CD4-positive, alpha-beta T cell (primary cell): ENCODE measurements around the gene GPR52. TPM values are rescaled to one million over a fixed set of nuclear protein-coding genes. Genes with fewer than 3 reads are reported as not detected.

ENCODE experiments used
- ATAC-seq: fragments of 200-7000 bp; cut with Tn5 transposase; one replicate; pipeline ENCODE4 v1.10.0; 2022; ENCODE audit warnings: mild to moderate bottlenecking; ENCODE audit not compliant: poor library complexity
- CTCF ChIA-PET: fragments of 350-600 bp; sonication (Branson Sonifier 250); formaldehyde crosslinking; loops from one replicate; lab custom pipeline; 2021; ENCODE audit warnings: antibody characterized with exemption, inconsistent platforms; lab: Charles Lee
- POLR2A ChIA-PET: fragments of 350-600 bp; sonication (Branson Sonifier 250); formaldehyde crosslinking; loops from one replicate; lab custom pipeline; 2021; ENCODE audit warnings: antibody characterized with exemption, inconsistent platforms; lab: Charles Lee
- DNase-seq, 14 experiments: peaks; one replicate each; pipeline ENCODE4 v3.0.0-alpha.2; 2013 to 2020; ENCODE audit warnings: mixed read lengths in 2 of 14
- H3K27ac ChIP-seq, 2 donors: one replicate each; pipeline versions ENCODE4 v1.5.1 to v1.7.0; 2013; ENCODE audit warnings: low read length in 2 of 2, low read depth in 1 of 2, mild to moderate bottlenecking in 1 of 2
- H3K27me3 ChIP-seq, 2 experiments: 1 replicate in 1 of 2; 2 replicates in 1 of 2; pipeline versions ENCODE4 v1.6.1 to v1.7.0; 2013; ENCODE audit warnings: low read length in 2 of 2, control low read depth in 1 of 2, mild to moderate bottlenecking in 1 of 2, moderate library complexity in 1 of 2; ENCODE audit not compliant: insufficient read depth in 2 of 2, control insufficient read depth in 1 of 2
- H3K36me3 ChIP-seq: one replicate; pipeline ENCODE4 v1.6.1; 2013; ENCODE audit warnings: low read length, control low read depth; ENCODE audit not compliant: insufficient read depth
- H3K4me1 ChIP-seq: one replicate; pipeline ENCODE4 v1.6.1; 2013; ENCODE audit warnings: low read length, control low read depth; ENCODE audit not compliant: insufficient read depth
- H3K4me3 ChIP-seq: one replicate; pipeline ENCODE4 v1.5.1; 2013; ENCODE audit warnings: mild to moderate bottlenecking, low read length, moderate library complexity
- H3K9me3 ChIP-seq, 2 experiments: 1 replicate in 1 of 2; 2 replicates in 1 of 2; pipeline versions ENCODE4 v1.6.1 to v1.7.0; 2013; ENCODE audit warnings: low read length in 2 of 2, mild to moderate bottlenecking in 2 of 2, control low read depth in 1 of 2, moderate library complexity in 1 of 2; ENCODE audit not compliant: control insufficient read depth in 1 of 2, insufficient read depth in 1 of 2
- H3K27ac Mint-ChIP-seq: one replicate; pipeline ENCODE4 v1.8.0; 2020; ENCODE audit warnings: mixed read lengths
- H3K27me3 Mint-ChIP-seq: one replicate; pipeline ENCODE4 v1.8.0; 2021; ENCODE audit warnings: mixed read lengths
- H3K36me3 Mint-ChIP-seq: one replicate; pipeline ENCODE4 v1.8.0; 2021; ENCODE audit warnings: low read depth, mixed read lengths
- H3K4me1 Mint-ChIP-seq: one replicate; pipeline ENCODE4 v1.8.0; 2021; ENCODE audit warnings: low read depth, mixed read lengths
- H3K4me3 Mint-ChIP-seq: one replicate; pipeline ENCODE4 v1.8.0; 2020; ENCODE audit warnings: mild to moderate bottlenecking, mixed read lengths
- H3K9me3 Mint-ChIP-seq: one replicate; pipeline ENCODE4 v1.8.0; 2020; ENCODE audit warnings: mixed read lengths
- intact Hi-C, 2 experiments: fragments of 100-400 bp; cut with DNase I in 1 of 2; cut with micrococcal nuclease in 1 of 2; formaldehyde crosslinking; loops; one replicate each; pipeline versions ENCODE4 v1.15.1 to v1.9.0; 2023 to 2025; cut with DNase I, micrococcal nuclease
- total RNA-seq, 174 experiments: library from RNA in 2 of 174; stranded (reverse) in 2 of 174; gene quantifications; one replicate each; pipeline ENCODE4 v1.2.3 and lab custom pipeline; 2021 to 2026
- TF ChIP-seq, protein P1 (sequence below): fragments of 200-600 bp; IDR thresholded peaks from one replicate; pipeline ENCODE4 v1.8.0; 2022; ENCODE audit warnings: antibody characterized with exemption, mild to moderate bottlenecking

GPR52 gene
- total RNA-seq, 2 experiments from 2014 or later, result 0.99 to 1.1 TPM

DNA sequence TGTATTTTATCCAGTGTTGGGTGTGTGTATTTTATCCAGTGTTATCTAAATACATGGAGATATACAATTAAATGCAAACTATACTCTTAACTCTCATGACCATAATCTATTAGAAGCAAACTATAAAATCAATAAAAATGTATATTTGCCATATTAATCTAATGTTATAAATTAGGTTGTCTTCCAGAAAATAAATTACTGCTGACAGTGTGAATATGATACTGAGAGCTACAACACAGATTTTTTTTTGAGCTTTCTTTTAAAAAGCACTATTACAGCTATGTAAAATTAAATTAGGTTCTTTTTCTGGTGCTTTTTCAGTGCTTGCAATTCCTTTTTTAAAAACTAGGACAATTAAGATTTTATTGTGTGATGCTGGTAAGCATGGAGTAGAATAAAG, 19.0 kb upstream of the GPR52 start:
- TF ChIP-seq, protein P1, sequence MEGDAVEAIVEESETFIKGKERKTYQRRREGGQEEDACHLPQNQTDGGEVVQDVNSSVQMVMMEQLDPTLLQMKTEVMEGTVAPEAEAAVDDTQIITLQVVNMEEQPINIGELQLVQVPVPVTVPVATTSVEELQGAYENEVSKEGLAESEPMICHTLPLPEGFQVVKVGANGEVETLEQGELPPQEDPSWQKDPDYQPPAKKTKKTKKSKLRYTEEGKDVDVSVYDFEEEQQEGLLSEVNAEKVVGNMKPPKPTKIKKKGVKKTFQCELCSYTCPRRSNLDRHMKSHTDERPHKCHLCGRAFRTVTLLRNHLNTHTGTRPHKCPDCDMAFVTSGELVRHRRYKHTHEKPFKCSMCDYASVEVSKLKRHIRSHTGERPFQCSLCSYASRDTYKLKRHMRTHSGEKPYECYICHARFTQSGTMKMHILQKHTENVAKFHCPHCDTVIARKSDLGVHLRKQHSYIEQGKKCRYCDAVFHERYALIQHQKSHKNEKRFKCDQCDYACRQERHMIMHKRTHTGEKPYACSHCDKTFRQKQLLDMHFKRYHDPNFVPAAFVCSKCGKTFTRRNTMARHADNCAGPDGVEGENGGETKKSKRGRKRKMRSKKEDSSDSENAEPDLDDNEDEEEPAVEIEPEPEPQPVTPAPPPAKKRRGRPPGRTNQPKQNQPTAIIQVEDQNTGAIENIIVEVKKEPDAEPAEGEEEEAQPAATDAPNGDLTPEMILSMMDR, result no peak
- no peak overlapping the region for H3K4me3 Mint-ChIP-seq
- H3K9me3 ChIP-seq, result no peaks in the 10 kb centered on the region
- no peaks in the 10 kb centered on the region for H3K4me1 ChIP-seq
- no peaks in the 10 kb centered on the region for H3K36me3 ChIP-seq
- no peaks in the 10 kb centered on the region for H3K27me3 Mint-ChIP-seq
- H3K4me1 Mint-ChIP-seq, result no peaks in the 10 kb centered on the region
- no peaks in the 10 kb centered on the region for H3K9me3 Mint-ChIP-seq
- CTCF ChIA-PET, result no interaction called here
- intact Hi-C loops, result no loop called here
- DNase-seq, result no peak
- H3K27ac ChIP-seq, result no peak overlapping the region
- H3K36me3 Mint-ChIP-seq, result peaks cover 3% of the 10 kb centered on the region
- POLR2A ChIA-PET, result no interaction called here
- H3K27ac Mint-ChIP-seq, result no peak overlapping the region
- H3K4me3 ChIP-seq, result no peak overlapping the region
- no peaks in the 10 kb centered on the region for H3K27me3 ChIP-seq
- ATAC-seq, result no peak

DNA sequence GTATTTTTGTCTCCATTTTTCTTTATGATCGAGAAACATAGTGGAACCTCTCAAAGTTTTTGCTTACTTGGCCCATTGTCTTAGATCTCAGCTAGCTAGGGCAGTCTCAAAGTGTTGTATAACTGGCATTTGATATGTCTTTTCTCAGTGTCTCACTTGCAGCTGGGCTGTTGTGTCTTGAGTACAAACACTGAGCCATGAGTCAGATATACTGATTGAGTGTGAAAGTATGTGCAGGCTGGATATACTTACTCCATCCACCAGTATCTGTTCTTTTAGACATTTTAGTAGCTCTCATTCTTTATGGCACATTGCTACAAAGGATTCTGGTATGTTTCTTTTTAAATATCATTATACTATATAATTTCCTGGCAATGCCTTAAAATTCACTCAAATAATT, 14.3 kb upstream of the GPR52 start:
- Mint-ChIP-seq H3K27me3 (no peaks in the 10 kb centered on the region), H3K4me3 (no peak overlapping the region), H3K36me3 (peaks cover 13% of the 10 kb centered on the region), H3K27ac (no peak overlapping the region), H3K4me1 (no peaks in the 10 kb centered on the region), H3K9me3 (peaks cover 2% of the 10 kb centered on the region)
- Histone ChIP-seq H3K4me3 (no peak overlapping the region), H3K4me1 (no peaks in the 10 kb centered on the region), H3K27ac (no peak overlapping the region), H3K9me3 (no peaks in the 10 kb centered on the region), H3K27me3 (no peaks in the 10 kb centered on the region), H3K36me3 (no peaks in the 10 kb centered on the region)
- intact Hi-C loops, result no loop called here
- TF ChIP-seq, protein P1, result no peak
- DNase-seq, result no peak
- CTCF ChIA-PET, result interaction anchor here (0.6 kb wide), 1 partner anchor 82 kb away, joined by 3 read pairs; no protein-coding TSS in a partner anchor
- ATAC-seq, result no peak
- POLR2A ChIA-PET, result no interaction called here

DNA sequence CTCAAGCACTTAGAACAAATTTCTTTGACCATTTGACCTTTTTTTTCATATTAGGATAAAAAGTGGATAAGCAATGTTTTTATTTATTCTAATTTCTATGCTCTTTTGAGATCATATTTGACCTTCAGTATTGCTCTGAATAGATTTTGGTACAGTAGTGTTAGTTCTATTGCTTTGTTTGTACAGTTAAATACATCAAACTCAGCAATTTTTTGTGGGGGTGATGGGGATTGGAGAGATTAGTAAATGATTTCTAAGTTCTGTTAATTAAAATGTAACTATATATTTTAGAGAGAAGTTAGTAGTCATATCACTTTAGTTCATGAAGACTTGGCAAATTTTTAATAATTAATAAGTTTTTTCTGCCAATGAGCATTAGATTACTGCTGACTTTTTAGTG, 2.4 kb upstream of the GPR52 start:
- no peaks in the 10 kb centered on the region for H3K27me3 ChIP-seq
- Mint-ChIP-seq H3K4me1 (peaks cover 12% of the 10 kb centered on the region), H3K27ac (no peak overlapping the region), H3K4me3 (no peak overlapping the region), H3K27me3 (no peaks in the 10 kb centered on the region), H3K36me3 (peaks cover 10% of the 10 kb centered on the region), H3K9me3 (no peaks in the 10 kb centered on the region)
- DNase-seq (no peak), ATAC-seq (no peak)
- H3K36me3 ChIP-seq, result no peaks in the 10 kb centered on the region
- no peak overlapping the region for H3K4me3 ChIP-seq
- H3K27ac ChIP-seq, result no peak overlapping the region
- POLR2A ChIA-PET, result no interaction called here
- no peaks in the 10 kb centered on the region for H3K4me1 ChIP-seq
- CTCF ChIA-PET, result no interaction called here
- H3K9me3 ChIP-seq, result no peaks in the 10 kb centered on the region
- TF ChIP-seq, protein P1, result no peak
- intact Hi-C loops, result no loop called here
